ENCODE data around the gene LIN28B. TPM values are rescaled to one million over a fixed set of nuclear protein-coding genes. Genes with fewer than 3 reads are reported as not detected.
"Not testable (repeated sequence)": the region's sequence is repeated elsewhere in the genome, so short reads cannot be mapped to it uniquely, and the experiment has no call there.

LIN28B gene
- total RNA-seq, 1 donor from 2014 or later = 0.10 TPM

DNA sequence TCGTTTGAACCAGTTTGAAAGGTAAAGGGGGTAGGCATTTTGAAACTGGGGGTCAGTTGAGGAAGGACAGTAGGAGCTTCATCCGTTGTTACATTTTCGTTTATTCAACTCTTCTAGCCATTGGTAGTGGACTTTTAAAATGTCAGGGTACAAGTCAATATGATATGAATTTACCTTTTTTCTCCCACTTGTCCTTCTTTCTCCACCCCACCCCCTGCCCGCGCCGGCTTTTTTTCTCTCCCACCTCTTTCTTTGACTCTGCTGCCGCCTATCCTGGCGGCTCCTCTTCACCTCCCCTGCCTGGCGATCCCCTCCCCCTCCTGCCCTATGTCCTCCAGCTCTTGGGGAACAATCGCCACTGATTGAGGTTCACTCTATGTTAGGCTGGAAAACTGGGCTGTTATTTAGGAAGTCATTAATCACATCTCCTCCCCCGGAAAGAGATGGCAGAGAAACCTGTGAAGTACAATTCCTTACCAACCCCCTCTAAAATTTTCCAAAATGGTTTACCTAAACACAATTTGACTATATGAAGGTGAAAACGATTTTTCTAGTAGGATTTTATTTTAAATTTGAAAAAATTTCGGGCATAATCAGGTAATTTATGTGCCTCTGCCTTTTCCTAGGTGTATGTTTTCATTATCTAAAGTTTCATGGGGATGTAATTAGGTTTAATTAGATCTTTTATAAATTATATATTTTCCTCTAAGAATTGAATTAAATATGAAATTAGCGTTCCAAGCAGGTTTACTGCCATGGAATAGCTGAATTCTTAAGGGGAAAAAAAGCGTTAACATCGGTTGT lies 778 bp upstream of the LIN28B start:
- no peak for ATAC-seq
- no peak for DNase-seq (ENCODE audit: low spot score)

DNA sequence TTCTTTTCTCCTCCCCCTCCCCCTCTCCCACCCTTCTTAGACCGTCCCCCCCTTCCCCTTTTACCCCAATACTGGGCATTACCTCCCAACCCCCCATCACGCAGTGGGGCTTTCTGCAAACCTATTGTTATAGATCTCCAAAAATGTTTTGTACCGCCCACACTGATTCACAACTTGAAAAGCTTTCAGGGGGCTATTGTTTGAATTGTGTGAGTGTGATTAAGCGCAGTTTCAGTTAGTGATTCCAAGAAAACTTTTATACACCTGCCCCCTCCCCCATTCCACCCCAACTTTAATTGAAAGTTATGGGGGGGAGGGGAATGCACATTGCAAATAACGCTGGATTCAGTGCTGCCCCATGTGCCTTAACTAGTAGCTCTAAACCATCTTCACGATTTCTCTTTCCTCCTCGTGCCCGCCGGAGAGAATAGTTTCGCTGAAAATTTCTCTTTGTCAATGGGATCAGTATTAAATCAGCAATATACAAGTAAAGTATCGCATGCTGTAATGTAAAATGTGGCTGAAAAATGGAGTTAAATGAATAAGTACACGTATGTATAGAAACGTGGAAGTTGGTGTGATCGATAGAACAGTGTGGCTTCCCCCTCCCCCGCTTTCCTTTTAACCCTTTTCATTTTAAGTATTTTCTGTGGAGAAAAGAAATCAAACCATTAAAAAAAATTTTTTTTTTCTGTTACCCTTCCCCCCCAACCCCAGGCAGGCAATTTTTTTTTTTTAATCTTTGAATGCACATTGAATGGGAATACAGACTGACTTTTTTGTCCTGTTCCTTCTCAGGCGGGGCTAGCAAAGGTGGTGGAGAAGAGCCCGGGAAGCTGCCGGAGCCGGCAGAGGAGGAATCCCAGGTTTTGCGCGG lies 632 bp downstream of the LIN28B start:
- no peak for DNase-seq (ENCODE audit: low spot score)
- no peak for ATAC-seq

DNA sequence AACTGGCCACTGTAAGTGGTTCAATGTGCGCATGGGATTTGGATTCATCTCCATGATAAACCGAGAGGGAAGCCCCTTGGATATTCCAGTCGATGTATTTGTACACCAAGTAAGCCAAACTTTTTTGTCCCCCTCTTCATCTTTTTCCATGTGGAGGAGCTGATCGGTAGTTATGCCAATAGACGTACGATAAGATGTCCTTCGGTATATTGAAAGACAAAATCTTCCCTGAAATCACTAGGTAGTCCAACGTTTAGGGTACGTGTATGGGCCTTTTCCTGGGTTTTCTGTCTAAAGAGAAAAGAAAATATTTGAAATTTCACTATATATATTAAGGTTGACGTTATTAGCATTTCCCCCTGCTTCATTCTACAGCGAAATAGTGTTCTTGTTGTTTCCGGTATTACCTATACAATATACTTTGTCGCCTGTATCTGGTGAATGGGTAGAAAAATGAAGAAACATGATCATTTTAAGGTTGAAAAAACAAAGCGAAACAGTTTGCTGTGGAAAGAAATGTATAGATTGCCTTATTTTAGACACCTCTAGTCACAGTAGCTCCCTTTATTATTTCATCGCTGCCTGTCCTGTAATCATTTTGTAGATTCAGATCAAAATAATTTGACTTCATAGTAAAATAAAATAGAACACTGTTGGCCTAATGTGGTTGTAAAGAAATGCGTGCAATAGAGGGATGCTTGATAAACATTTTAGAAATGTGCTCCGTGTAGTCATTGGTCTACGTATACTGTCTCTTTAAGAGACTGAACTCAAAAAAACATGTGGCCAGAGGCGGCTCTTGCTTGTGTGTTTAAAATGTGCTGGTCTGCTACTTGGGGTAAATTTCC lies 1.5 kb downstream of the LIN28B start:
- ATAC-seq = no peak
- no peak for DNase-seq (ENCODE audit: low spot score)

DNA sequence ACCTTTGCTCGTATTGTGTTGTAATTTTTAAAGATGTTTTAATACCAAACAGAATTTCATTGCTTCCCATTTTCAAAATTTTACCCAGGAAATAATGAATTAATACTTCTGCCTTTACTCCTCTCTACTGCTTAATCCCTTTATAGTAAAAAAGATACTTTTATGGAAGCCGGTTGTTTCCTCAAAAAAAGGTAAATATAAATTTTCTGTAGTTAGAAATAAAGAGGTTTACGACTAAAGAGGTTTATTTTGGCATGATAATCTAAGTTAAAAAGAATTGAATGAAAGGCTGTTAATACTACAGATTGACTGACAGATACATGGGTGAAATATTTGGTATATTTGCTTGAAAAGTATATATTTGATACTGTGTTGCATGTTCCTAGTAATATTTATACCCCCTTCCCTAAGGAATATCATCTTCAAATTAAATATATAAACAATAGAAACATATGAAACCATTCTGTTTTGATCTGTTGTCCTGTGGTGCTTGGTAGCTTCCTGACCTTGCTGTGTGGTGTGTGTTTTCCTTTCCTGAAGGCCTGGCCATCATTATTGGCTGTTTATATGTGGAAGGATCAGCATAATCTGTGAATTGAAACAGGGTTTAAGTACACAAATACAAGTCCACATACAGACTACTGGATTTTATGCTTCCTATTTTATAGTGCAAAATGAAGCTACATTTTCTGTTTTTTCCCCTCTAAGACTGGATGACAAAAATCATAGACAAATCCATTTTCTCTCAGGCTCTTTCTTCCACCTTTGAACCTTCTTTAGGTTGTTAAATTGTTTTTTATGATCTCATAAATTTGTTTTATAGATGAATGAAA lies 2.3 kb downstream of the LIN28B start:
- DNase-seq (ENCODE audit: low spot score) = no peak
- ATAC-seq = no peak

DNA sequence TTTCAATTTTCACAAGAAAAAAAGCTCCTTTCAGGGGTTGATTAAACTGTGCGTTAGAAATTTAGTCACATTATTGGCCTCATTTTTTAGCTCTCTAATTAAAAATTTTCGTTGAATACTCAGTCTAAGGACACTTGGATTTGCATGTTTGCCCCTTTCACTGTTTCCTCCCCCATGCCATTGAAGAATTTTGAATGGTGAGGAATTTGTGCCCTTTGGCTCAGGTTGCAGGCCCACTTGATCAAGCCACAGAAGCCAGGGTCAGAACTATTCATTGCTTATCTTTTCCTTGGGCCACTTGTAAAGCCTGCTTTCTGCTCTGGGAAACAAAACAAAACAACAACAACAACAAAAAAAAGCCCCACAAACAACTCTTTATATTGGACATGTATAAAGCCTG lies 12.2 kb downstream of the LIN28B start:
- no peak for DNase-seq (ENCODE audit: low spot score)
- ATAC-seq = no peak

DNA sequence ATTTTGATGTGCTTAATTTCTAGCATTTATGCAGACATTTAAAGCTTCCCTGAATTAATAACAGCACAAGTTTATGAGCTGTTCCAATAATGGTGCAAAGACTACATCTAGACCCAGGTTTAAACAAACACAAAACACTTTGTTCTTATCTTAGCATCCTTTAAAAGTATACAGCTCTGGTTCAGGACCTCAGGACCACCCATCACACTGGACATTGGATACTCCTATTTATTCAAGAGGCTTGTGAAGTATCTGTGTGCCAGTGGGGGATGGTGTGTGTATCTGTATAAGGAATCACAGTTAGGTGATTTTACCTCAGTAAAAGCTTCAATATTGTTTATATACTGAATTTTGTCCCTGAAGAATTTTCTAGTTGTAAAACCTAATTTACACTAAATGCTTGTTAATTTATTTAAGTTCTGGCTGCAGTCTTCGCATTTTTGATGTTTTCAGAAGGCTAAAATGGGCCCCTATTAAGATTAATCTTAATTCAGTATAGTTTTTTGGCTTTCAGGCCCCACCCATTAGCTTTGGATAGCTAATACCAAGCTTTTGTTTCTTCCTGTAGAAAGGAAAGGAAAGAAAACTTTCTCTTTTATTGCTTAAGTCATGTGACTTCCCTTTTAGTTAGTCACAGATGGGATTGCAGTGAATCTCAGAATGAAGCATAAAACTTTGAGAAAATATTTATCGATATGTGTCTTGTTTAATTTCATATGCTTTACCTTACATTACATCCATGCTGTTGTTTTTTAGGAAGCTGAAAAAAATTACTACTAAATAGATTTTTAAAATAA lies 13.1 kb downstream of the LIN28B start:
- ATAC-seq = no peak
- no peak for DNase-seq (ENCODE audit: low spot score)

DNA sequence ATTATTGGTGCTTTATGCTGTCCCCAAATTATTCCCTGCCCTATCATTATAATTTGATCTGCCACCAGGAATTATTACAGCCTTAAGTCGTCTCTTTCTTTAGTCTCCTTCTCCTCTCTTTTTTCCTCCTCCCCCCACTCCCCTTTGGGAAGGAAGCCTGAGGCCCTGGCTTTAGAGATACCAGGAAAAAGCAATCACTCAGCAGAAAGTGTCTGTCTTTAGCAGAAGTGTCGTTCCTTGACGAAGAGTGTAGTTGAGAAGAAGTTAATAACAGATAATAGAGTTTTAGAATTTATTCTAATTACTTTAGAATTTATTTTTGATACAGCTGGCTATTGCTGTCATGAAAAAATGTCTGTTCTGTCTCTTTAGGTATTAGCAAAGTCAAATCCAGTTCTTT lies 16.5 kb downstream of the LIN28B start:
- no peak for ATAC-seq
- no peak for DNase-seq (ENCODE audit: low spot score)

DNA sequence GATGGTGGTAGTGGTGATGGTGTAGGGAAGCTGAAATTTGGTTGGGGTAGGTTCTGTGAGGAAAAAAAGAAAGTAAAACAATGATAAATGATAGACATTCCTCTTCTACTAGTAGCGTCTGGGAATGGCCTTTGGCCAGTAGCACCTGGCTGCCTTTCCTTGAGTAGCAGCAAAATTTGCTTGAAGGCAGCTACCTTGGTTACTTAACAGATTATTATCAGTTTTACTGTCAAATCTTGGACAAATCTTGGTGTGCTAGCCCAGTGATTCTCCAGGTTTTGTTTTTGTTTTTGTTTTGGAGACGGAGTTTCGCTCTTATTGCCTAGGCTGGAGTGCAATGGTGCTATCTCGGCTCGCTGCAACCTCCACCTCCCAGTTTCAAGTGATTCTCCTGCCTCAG lies 26.4 kb downstream of the LIN28B start:
- no peak for ATAC-seq
- DNase-seq (ENCODE audit: low spot score) = no peak

DNA sequence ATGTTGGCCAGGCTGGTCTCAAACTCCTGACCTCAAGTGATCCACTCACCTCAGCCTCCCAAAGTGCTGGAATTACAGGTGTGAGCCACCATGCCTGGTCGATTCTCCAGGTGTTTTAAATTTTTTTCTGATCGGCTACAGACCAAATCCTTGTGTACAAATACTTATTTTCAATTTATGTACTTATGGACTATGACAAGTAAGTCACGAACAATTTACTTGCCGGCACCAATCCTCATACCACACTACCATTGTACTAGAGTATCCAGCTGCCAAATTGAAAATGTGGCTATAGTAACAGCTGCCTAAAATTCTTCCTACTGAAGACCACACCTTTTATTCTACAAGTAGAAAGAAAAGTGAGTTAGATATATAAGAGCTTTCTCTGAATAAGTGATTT lies 26.9 kb downstream of the LIN28B start:
- DNase-seq (ENCODE audit: low spot score) = no peak

DNA sequence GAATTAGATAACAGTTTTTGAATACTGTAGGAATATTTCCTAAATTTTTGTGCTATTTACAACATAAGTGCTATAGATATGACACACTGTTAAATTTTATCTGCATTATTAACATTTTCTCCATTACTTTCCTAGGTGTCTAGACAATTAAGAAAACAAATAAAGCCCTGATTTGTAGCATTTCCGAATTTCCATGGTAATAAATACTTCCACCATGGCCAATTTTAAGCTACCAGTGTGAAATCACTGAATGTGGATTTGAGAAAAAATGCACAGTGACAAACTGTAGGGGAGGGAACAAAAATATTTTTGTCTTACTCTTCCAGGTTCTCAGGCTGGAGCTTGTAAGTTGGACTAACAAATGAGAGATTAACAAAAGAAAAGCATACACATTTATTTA lies 27.9 kb downstream of the LIN28B start:
- ATAC-seq = no peak

More for the DNA sequence above, 26.9 kb downstream of the LIN28B start:
- ATAC-seq = no peak

DNA sequence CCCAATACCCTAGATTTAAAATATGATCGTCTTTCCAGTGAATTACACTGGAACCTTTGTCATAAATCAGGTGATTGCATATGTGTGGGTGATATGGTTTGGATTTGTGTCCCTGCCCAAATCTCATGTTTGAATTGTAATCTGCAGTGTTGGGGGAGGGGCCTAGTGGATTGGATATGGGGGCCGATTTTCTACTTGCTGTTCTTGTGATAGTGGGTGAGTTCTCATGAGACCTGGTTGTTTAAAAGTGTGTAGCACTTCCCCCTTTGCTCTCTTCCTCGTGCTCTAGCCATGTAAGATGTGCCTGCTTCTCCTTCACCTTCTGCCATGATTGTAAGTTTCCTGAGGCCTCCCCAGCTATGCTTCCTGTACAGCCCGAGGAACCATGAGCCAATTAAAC lies 29.0 kb downstream of the LIN28B start:
- not testable (repeated sequence) for ATAC-seq; DNase-seq (ENCODE audit: low spot score)

More for the DNA sequence above, 27.9 kb downstream of the LIN28B start:
- no peak for DNase-seq (ENCODE audit: low spot score)

DNA sequence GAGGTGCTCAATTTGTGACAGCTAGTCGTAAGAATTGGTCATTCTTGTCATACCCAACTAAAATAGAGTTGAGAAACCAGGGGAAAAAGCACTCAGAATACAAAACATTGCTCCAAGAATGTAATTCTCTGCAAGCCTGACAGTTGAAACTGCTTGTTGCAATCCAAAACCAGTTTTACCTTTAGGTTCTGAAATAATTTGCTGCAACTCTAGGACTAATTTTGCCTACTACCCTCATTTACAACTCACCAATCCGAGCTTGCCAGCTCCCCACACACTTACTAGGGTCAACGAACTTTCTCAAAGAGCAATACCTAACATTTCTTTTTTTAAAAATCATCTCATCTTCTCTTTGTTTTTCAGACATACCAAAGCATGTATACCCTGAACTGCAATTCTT lies 29.7 kb downstream of the LIN28B start:
- DNase-seq (ENCODE audit: low spot score) = no peak

DNA sequence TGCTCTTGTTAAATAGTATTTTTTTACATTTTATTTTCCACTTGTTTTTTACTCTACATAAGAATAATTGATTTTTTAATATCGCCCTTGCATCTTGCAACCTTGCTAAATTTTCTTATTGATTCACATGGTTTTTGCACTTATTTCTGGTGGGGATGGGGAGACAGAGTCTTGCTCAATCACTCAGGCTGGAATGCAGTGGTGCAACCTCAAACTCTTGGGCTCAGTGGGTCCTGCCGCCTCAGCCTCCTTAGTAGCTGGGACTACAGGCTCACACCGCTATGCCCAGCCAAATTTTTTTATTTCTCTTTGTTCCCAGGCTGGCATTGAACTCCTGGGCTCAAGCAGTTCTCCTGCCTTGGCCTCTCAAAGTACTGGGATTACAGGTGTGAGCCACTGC lies 30.3 kb downstream of the LIN28B start:
- DNase-seq (ENCODE audit: low spot score) (no peak), ATAC-seq (no peak)

More for the DNA sequence above, 29.7 kb downstream of the LIN28B start:
- ATAC-seq = no peak

DNA sequence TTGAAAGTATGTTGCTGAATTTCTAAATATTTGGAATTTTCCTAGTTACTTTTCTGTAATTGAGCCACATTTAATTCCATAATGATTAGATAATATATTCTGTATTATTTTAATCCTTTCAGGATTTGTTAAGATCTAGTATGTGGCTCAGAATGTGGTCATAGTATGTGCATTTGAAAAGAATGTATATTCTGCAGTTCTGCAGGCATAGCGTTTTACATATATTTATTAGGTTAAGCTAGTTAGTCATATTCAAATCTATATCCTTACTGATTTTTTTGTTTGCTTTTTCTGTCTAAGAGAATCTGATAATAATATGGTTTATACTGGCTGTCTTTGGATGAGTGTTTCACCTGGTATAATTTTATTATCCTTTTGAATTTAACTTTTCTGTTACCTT lies 33.2 kb downstream of the LIN28B start:
- ATAC-seq (no peak), DNase-seq (ENCODE audit: low spot score) (no peak)

DNA sequence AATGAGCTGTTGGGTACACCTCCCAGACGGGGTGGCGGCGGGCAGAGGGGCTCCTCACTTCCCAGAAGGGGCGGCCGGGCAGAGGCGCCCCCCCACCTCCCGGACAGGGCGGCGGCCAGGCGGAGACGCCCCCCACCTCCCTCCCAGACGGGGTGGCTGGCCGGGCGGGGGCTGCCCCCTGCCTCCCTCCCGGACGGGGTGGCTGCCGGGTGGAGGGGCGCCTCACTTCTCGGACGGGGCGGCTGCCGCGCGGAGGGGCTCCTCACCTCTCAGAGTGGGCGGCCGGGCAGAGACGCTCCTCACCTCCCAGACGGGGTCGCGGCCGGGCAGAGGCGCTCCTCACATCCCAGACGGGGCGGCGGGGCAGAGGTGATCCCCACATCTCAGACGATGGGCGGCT lies 34.2 kb downstream of the LIN28B start:
- not testable (repeated sequence) for ATAC-seq; DNase-seq (ENCODE audit: low spot score)

DNA sequence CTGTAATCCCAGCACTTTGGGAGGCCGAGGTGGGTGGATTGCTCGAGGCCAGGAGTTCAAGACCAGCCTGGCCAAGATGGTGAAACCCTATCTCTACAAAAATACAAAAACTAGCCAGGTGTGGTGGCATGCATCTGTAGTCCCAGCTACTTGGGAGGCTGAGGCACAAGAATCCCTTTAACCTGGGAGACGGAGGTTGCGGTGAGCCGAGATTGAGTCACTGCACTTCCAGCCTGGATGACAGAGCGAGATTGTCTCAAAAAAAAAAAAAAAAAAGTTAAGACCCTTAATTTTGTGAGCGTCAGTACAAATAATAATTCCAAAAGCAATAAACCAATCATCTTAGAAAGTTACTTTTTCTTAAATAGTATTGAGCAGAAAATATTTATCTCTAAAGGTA lies 36.7 kb downstream of the LIN28B start:
- not testable (repeated sequence) for ATAC-seq; DNase-seq (ENCODE audit: low spot score)

DNA sequence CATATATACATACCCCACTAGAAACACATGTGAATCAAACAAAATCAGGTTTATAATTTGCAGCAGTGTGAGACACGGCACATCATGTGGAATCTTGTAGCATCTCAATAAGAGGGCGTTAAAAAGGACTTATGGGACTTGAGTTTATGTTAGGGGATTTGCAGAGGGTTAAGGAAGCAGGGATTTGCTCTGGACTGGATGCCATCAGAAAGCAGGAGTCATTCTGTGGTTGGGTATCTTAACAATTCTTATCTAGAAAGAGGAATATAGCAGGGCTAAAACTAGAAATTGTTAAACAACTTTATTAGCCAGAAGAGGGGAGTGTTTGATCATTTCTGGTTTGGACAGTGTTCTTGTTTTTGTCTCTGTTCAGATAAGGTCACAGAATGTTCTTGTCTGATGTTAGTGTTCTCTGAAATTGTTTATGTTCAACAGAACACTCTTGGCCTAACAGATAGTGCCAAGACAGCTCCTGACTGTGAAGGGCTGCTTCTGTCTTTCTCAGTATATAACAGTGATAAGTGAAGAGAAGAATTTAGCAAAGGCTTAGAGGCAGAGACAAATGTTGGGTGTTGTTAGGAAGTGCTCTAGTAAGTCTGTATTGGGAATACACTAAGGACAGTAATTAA lies 39.2 kb downstream of the LIN28B start:
- ATAC-seq (no peak), DNase-seq (ENCODE audit: low spot score) (no peak)

DNA sequence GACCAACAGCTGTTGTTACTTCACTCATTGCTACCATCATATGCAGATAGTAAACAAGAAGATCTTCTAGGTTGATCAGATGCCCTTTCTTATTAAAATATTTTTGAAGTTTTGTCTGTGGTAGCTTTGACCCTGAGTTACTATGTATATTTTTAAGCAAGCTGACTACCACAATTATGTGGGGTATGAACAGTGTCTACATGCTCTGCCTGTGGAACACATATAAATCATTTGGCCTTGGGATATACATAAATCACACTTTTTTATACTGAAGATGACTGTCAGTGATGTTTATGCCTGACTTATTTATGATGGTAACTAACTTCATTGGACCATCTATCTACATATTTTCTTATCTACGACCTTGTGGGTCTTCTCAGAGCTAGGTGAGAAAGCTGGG lies 44.2 kb downstream of the LIN28B start:
- ATAC-seq (no peak), DNase-seq (ENCODE audit: low spot score) (no peak)

DNA sequence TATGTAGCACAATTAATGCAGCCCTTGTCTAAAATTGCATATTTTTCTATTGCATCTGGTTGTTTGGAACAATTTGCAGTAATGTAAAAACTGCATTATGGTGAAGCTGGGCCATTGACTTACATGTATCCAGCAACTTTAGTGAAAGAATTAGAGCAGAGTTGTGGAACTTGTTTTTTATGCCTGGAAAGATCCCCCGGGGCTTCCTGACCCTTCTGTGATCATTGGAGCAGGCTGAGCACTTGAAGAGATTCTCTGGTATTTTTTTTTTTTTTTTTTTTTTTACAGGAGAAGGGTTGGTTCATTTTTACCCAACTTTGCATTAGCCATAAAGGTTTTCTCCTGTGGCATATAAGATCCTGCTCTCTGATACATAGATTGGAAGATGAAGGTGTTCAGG lies 45.0 kb downstream of the LIN28B start:
- ATAC-seq (no peak), DNase-seq (ENCODE audit: low spot score) (no peak)

Measured in left lobe of liver (tissue), 2 donors.